CD4-positive, alpha-beta T cell (primary cell): Measurements from ENCODE around the gene NUDT9. TPM values are rescaled to one million over a fixed set of nuclear protein-coding genes. Genes with fewer than 3 reads are reported as not detected.

Experiments used
- ATAC-seq: fragments of 200-7000 bp; cut with Tn5 transposase; one replicate; pipeline ENCODE4 v1.10.0; 2022; ENCODE audit warnings: mild to moderate bottlenecking; ENCODE audit not compliant: poor library complexity
- CTCF ChIA-PET: fragments of 350-600 bp; sonication (Branson Sonifier 250); formaldehyde crosslinking; loops from one replicate; lab custom pipeline; 2021; ENCODE audit warnings: antibody characterized with exemption, inconsistent platforms; lab: Charles Lee
- POLR2A ChIA-PET: fragments of 350-600 bp; sonication (Branson Sonifier 250); formaldehyde crosslinking; loops from one replicate; lab custom pipeline; 2021; ENCODE audit warnings: antibody characterized with exemption, inconsistent platforms; lab: Charles Lee
- DNase-seq, 14 experiments: peaks; one replicate each; pipeline ENCODE4 v3.0.0-alpha.2; 2013 to 2020; ENCODE audit warnings: mixed read lengths in 2 of 14
- H3K27ac ChIP-seq, 2 donors: one replicate each; pipeline versions ENCODE4 v1.5.1 to v1.7.0; 2013; ENCODE audit warnings: low read length in 2 of 2, low read depth in 1 of 2, mild to moderate bottlenecking in 1 of 2
- H3K27me3 ChIP-seq, 2 experiments: 1 replicate in 1 of 2; 2 replicates in 1 of 2; pipeline versions ENCODE4 v1.6.1 to v1.7.0; 2013; ENCODE audit warnings: low read length in 2 of 2, control low read depth in 1 of 2, mild to moderate bottlenecking in 1 of 2, moderate library complexity in 1 of 2; ENCODE audit not compliant: insufficient read depth in 2 of 2, control insufficient read depth in 1 of 2
- H3K36me3 ChIP-seq: one replicate; pipeline ENCODE4 v1.6.1; 2013; ENCODE audit warnings: low read length, control low read depth; ENCODE audit not compliant: insufficient read depth
- H3K4me1 ChIP-seq: one replicate; pipeline ENCODE4 v1.6.1; 2013; ENCODE audit warnings: low read length, control low read depth; ENCODE audit not compliant: insufficient read depth
- H3K4me3 ChIP-seq: one replicate; pipeline ENCODE4 v1.5.1; 2013; ENCODE audit warnings: mild to moderate bottlenecking, low read length, moderate library complexity
- H3K9me3 ChIP-seq, 2 experiments: 1 replicate in 1 of 2; 2 replicates in 1 of 2; pipeline versions ENCODE4 v1.6.1 to v1.7.0; 2013; ENCODE audit warnings: low read length in 2 of 2, mild to moderate bottlenecking in 2 of 2, control low read depth in 1 of 2, moderate library complexity in 1 of 2; ENCODE audit not compliant: control insufficient read depth in 1 of 2, insufficient read depth in 1 of 2
- H3K27ac Mint-ChIP-seq: one replicate; pipeline ENCODE4 v1.8.0; 2020; ENCODE audit warnings: mixed read lengths
- H3K27me3 Mint-ChIP-seq: one replicate; pipeline ENCODE4 v1.8.0; 2021; ENCODE audit warnings: mixed read lengths
- H3K36me3 Mint-ChIP-seq: one replicate; pipeline ENCODE4 v1.8.0; 2021; ENCODE audit warnings: low read depth, mixed read lengths
- H3K4me1 Mint-ChIP-seq: one replicate; pipeline ENCODE4 v1.8.0; 2021; ENCODE audit warnings: low read depth, mixed read lengths
- H3K4me3 Mint-ChIP-seq: one replicate; pipeline ENCODE4 v1.8.0; 2020; ENCODE audit warnings: mild to moderate bottlenecking, mixed read lengths
- H3K9me3 Mint-ChIP-seq: one replicate; pipeline ENCODE4 v1.8.0; 2020; ENCODE audit warnings: mixed read lengths
- intact Hi-C, 2 experiments: fragments of 100-400 bp; cut with DNase I in 1 of 2; cut with micrococcal nuclease in 1 of 2; formaldehyde crosslinking; loops; one replicate each; pipeline versions ENCODE4 v1.15.1 to v1.9.0; 2023 to 2025; cut with DNase I, micrococcal nuclease
- total RNA-seq, 174 experiments: library from RNA in 2 of 174; stranded (reverse) in 2 of 174; gene quantifications; one replicate each; pipeline ENCODE4 v1.2.3 and lab custom pipeline; 2021 to 2026
- TF ChIP-seq, protein P1 (sequence below): fragments of 200-600 bp; IDR thresholded peaks from one replicate; pipeline ENCODE4 v1.8.0; 2022; ENCODE audit warnings: antibody characterized with exemption, mild to moderate bottlenecking

NUDT9 gene
- total RNA-seq, 2 experiments from 2014 or later, result 4.4 to 4.8 TPM

DNA sequence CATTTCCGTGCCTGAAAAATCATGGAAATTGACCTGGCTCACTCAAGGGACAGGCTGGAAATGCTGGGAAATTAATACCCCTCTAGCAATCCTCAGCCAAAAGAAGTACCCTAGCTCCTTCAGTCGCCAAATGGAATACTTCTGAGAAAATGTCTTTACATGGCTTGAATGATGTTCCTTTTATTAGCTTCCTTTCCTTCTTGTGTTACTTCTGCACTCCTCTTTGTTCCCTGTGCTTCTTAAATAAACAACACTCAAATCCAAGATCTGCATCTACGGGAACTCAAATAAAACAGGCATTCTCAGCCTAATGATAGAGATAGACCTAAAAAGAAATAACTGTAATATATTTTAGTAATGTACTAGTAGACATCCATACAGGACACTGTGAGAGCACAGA, 70.7 kb downstream of the NUDT9 start:
- ChIA-PET POLR2A (no interaction called here), CTCF (no interaction called here)
- Histone ChIP-seq H3K9me3 (peaks cover 0 to 9% of the 10 kb centered on the region in 2 experiments), H3K4me1 (no peaks in the 10 kb centered on the region), H3K27ac (no peak overlapping the region), H3K27me3 (peaks cover 0 to 3% of the 10 kb centered on the region in 2 experiments), H3K36me3 (no peaks in the 10 kb centered on the region), H3K4me3 (no peak overlapping the region)
- H3K27ac Mint-ChIP-seq, result no peak overlapping the region
- H3K36me3 Mint-ChIP-seq, result no peaks in the 10 kb centered on the region
- no peak for ATAC-seq
- H3K4me1 Mint-ChIP-seq, result no peaks in the 10 kb centered on the region
- intact Hi-C loops, result no loop called here
- H3K27me3 Mint-ChIP-seq, result no peaks in the 10 kb centered on the region
- no peaks in the 10 kb centered on the region for H3K9me3 Mint-ChIP-seq
- no peak overlapping the region for H3K4me3 Mint-ChIP-seq
- DNase-seq, result no peak
- TF ChIP-seq, protein P1, sequence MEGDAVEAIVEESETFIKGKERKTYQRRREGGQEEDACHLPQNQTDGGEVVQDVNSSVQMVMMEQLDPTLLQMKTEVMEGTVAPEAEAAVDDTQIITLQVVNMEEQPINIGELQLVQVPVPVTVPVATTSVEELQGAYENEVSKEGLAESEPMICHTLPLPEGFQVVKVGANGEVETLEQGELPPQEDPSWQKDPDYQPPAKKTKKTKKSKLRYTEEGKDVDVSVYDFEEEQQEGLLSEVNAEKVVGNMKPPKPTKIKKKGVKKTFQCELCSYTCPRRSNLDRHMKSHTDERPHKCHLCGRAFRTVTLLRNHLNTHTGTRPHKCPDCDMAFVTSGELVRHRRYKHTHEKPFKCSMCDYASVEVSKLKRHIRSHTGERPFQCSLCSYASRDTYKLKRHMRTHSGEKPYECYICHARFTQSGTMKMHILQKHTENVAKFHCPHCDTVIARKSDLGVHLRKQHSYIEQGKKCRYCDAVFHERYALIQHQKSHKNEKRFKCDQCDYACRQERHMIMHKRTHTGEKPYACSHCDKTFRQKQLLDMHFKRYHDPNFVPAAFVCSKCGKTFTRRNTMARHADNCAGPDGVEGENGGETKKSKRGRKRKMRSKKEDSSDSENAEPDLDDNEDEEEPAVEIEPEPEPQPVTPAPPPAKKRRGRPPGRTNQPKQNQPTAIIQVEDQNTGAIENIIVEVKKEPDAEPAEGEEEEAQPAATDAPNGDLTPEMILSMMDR, result no peak

GRCh38 chr4:87497159-87497558, 74.8 kb downstream of the NUDT9 start:
- DNase-seq, result peak in 4 of 14 experiments; percentile 9 to 21 (median 20)
- intact Hi-C loops, result loop anchor here in 1 of 2 experiments (2.0 kb wide), 1 partner anchor 716 kb away; no protein-coding TSS in a partner anchor

GRCh38 chr4:87497578-87497977, 75.2 kb downstream of the NUDT9 start:
- Histone ChIP-seq H3K4me3 (no peak overlapping the region), H3K36me3 (no peaks in the 10 kb centered on the region), H3K4me1 (no peaks in the 10 kb centered on the region), H3K27me3 (no peaks in the 10 kb centered on the region), H3K9me3 (no peaks in the 10 kb centered on the region), H3K27ac (no peak overlapping the region)
- H3K4me3 Mint-ChIP-seq, result no peak overlapping the region
- no peak for DNase-seq
- ChIA-PET POLR2A (no interaction called here), CTCF (no interaction called here)
- H3K36me3 Mint-ChIP-seq, result no peaks in the 10 kb centered on the region
- TF ChIP-seq, protein P1, result no peak
- intact Hi-C loops, result loop anchor here in 1 of 2 experiments (2.0 kb wide), 1 partner anchor 715 kb away; no protein-coding TSS in a partner anchor
- no peak for ATAC-seq
- no peaks in the 10 kb centered on the region for H3K27me3 Mint-ChIP-seq
- peaks cover 7% of the 10 kb centered on the region for H3K4me1 Mint-ChIP-seq
- no peaks in the 10 kb centered on the region for H3K9me3 Mint-ChIP-seq
- no peak overlapping the region for H3K27ac Mint-ChIP-seq

More at GRCh38 chr4:87497159-87497558, 74.8 kb downstream of the NUDT9 start:
- TF ChIP-seq, protein P1, result no peak
- H3K9me3 Mint-ChIP-seq, result no peaks in the 10 kb centered on the region
- no peak overlapping the region for H3K27ac Mint-ChIP-seq
- no peaks in the 10 kb centered on the region for H3K36me3 ChIP-seq
- H3K27me3 Mint-ChIP-seq, result no peaks in the 10 kb centered on the region
- H3K27me3 ChIP-seq, result no peaks in the 10 kb centered on the region
- no peak overlapping the region for H3K4me3 Mint-ChIP-seq
- CTCF ChIA-PET, result no interaction called here
- POLR2A ChIA-PET, result no interaction called here
- H3K9me3 ChIP-seq, result no peaks in the 10 kb centered on the region
- no peaks in the 10 kb centered on the region for H3K4me1 ChIP-seq
- no peak for ATAC-seq
- H3K36me3 Mint-ChIP-seq, result no peaks in the 10 kb centered on the region
- no peak overlapping the region for H3K4me3 ChIP-seq
- no peak overlapping the region for H3K27ac ChIP-seq
- H3K4me1 Mint-ChIP-seq, result peaks cover 7% of the 10 kb centered on the region
